ENCODE measurements around the gene SLC37A2. TPM values are rescaled to one million over a fixed set of nuclear protein-coding genes. Genes with fewer than 3 reads are reported as not detected.

Gene SLC37A2
- total RNA-seq, 2 experiments from 2014 or later, result 3.5 TPM

DNA sequence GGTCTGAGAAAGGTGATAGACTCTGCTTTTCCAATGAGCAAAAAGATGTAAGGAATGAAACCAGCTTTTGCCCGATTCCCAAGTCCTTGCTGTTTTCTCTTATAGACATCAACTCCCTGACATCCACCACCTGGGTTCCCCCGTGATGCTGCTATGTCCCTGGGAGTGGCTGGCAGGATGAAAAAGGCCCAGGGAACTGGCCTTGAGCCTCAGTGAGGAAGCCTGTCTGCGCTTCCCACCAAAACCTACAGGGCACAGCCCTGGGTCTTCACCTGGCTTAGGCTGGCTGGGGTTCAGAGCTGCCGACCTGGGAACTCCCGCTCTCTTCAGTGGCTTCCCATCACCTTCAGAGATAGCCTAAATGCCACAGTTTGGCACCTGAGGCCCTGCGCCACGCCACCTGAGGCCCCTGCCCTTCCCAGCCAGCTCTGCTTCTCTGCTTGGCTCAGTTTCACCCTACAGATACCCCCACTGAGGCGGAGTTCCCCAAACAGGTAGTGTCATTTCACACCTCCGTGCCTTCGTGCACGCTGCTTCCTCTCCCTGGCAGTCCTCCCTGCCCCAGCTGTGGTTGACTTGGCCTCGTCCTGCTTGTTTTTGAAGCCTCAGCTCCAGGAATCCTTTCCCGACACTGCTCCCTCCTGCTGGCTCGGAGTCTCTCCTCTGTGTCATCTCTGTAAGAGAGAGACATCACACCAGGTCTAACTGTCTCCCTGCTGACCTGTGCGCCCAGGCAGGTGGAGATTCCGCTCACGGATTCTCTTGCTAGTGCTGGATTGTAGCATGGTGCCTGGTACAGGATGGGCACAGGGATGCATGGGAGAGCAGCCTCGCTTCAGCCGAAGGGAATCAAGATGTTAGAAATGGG, 10.7 kb downstream of the SLC37A2 start:
- H3K36me3 Mint-ChIP-seq, result no peaks in the 10 kb centered on the region
- DNase-seq, result no peak
- no peaks in the 10 kb centered on the region for H3K9me3 Mint-ChIP-seq
- POLR2A ChIA-PET, result no interaction called here
- peaks cover 2% of the 10 kb centered on the region for H3K27me3 Mint-ChIP-seq
- peaks cover 15% of the 10 kb centered on the region for H3K4me1 Mint-ChIP-seq
- H3K27ac Mint-ChIP-seq, result no peak overlapping the region
- H3K4me3 Mint-ChIP-seq, result no peak overlapping the region
- no peak for ATAC-seq (ENCODE audit: low read depth)

- no peaks in the 10 kb centered on the region for H3K9me3 Mint-ChIP-seq
- ATAC-seq (ENCODE audit: low read depth), result no peak
- POLR2A ChIA-PET, result no interaction called here
- peaks cover 2% of the 10 kb centered on the region for H3K27me3 Mint-ChIP-seq
- peaks cover 15% of the 10 kb centered on the region for H3K4me1 Mint-ChIP-seq
- no peak overlapping the region for H3K27ac Mint-ChIP-seq
- no peak for DNase-seq
- no peak overlapping the region for H3K4me3 Mint-ChIP-seq
- H3K36me3 Mint-ChIP-seq, result no peaks in the 10 kb centered on the region
Observed at GRCh38 chr11:125074511-125075241, 11.6 kb downstream of the SLC37A2 start.

DNA sequence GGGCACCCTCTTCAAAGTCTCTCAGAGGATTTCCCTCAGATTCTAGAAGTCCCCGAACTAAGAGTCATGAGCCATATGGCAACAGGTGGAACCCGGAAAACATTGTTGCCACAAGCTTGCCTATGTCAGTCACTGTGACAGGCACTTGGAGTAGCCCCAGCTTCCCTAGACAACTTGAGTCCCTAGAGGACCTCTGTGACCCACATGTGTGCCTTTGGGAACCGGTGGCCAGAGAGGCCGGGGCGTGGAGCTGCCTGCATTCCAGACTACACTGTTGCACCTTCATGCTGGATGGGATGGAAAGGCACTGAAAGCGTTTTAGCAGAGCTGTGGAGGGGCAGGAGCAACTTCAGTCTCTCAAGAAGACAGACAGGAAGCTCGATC, 12.1 kb downstream of the SLC37A2 start:
- POLR2A ChIA-PET, result no interaction called here
- DNase-seq, result no peak
- Mint-ChIP-seq H3K36me3 (no peaks in the 10 kb centered on the region), H3K4me3 (no peak overlapping the region), H3K27me3 (no peaks in the 10 kb centered on the region), H3K4me1 (peaks cover 11% of the 10 kb centered on the region), H3K9me3 (no peaks in the 10 kb centered on the region), H3K27ac (no peak overlapping the region)
- ATAC-seq (ENCODE audit: low read depth), result no peak

- POLR2A ChIA-PET, result no interaction called here
- no peak overlapping the region for H3K27ac Mint-ChIP-seq
Observed at GRCh38 chr11:125075900-125076317, 12.8 kb downstream of the SLC37A2 start.

DNA sequence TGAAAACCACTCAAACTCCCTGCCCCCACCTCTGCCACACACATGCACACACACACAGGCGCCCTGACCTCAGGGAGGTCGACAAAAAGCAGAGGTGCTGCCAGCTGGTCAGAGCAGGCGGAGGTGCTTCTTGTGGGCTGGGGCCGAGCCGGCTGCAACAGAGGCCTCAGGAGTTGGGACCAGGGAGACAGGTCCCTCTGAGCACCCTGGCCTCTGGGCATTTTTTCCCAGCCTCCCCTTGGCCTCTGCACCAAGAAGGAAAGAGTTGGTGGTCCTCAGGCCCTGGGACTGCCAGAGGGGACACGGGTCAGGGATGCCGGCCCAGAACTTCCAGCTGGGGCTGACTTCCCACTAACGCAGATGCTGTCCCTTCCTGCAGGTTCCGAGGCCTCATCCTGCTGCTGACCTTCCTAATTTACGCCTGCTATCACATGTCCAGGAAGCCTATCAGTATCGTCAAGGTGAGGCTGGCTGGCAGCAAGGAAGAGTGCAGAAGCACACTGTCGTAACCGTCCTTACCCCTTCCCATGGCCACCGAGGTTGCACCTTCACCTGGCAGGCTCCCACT, 13.4 kb downstream of the SLC37A2 start:
- Mint-ChIP-seq H3K36me3 (no peaks in the 10 kb centered on the region), H3K27ac (no peak overlapping the region), H3K9me3 (no peaks in the 10 kb centered on the region), H3K4me3 (no peak overlapping the region), H3K27me3 (no peaks in the 10 kb centered on the region), H3K4me1 (no peaks in the 10 kb centered on the region)
- no peak for DNase-seq
- no peak for ATAC-seq (ENCODE audit: low read depth)
- POLR2A ChIA-PET, result no interaction called here

More at GRCh38 chr11:125075900-125076317, 12.8 kb downstream of the SLC37A2 start:
- no peaks in the 10 kb centered on the region for H3K9me3 Mint-ChIP-seq
- H3K36me3 Mint-ChIP-seq, result no peaks in the 10 kb centered on the region
- H3K4me3 Mint-ChIP-seq, result no peak overlapping the region
- peaks cover 4% of the 10 kb centered on the region for H3K4me1 Mint-ChIP-seq
- DNase-seq (no peak), ATAC-seq (ENCODE audit: low read depth) (no peak)
- H3K27me3 Mint-ChIP-seq, result no peaks in the 10 kb centered on the region

GRCh38 chr11:125078016-125078415, 14.9 kb downstream of the SLC37A2 start:
- Mint-ChIP-seq H3K9me3 (no peaks in the 10 kb centered on the region), H3K4me3 (no peak overlapping the region), H3K4me1 (no peaks in the 10 kb centered on the region), H3K27ac (no peak overlapping the region), H3K27me3 (no peaks in the 10 kb centered on the region), H3K36me3 (no peaks in the 10 kb centered on the region)
- DNase-seq (no peak), ATAC-seq (ENCODE audit: low read depth) (no peak)
- POLR2A ChIA-PET, result no interaction called here

DNA sequence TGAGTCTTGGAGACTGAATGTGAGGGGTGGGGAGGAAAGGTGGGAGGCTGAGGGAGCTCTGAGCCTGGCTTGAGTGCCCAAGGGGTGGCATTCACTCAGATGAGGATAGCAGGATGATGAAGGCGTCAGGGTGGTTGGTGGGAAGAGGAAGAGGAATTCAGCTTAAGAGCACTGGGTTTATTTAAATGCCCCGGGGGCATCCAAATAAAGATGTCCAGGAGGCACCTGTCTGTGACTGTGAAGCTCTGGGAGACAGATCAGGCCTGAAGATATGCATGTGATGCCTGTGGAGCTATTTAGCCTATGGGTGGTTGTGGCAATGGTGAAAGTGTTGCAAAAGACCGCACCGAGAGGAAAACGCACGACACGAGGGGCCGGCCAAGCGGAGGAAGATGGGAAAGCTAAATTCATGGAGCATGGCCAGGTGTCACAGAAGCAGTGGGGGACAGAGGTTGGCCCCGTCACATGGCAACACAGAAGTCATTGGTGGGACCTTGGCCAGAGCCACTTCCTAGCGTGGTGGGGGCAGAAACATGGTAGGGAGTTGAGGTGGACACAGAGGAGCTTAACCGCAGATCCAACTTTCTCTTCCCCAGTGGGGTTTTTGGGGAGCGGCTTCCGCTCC, 15.5 kb downstream of the SLC37A2 start:
- Mint-ChIP-seq H3K27ac (no peak overlapping the region), H3K4me3 (no peak overlapping the region), H3K27me3 (no peaks in the 10 kb centered on the region), H3K9me3 (no peaks in the 10 kb centered on the region), H3K36me3 (no peaks in the 10 kb centered on the region), H3K4me1 (no peaks in the 10 kb centered on the region)
- DNase-seq (no peak), ATAC-seq (ENCODE audit: low read depth) (no peak)
- POLR2A ChIA-PET, result no interaction called here

DNA sequence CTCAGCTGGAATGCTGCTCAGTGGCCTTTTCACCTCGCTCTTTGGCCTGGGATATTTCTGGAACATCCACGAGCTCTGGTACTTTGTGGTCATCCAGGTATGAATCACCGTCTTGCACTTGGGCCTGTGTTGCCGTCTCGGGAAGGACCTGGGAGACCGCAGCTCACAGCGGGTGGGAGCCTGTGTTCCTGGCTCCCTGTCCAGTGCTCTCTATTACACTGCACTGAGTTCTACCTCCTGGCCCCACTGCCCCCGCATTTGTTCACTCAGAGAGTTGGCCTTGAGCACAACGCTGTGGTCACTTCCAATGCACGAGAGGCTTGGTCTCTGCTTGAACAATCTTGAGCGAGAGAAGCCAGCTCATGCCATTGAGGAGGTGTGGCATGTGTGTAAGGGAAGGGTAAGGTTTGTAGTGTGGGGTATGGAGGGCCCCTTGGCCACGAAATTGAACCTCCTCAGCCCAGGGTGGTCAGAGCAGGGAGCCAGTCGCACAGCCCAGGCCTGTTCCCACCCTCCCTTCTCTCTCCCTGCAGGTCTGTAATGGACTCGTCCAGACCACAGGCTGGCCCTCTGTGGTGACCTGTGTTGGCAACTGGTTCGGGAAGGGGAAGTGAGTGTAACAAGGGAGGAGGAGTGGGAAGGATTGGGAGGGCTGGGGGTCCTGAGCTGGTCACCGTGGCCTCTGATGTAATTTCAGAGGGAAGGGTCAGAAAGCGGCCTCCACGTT, 16.2 kb downstream of the SLC37A2 start:
- Mint-ChIP-seq H3K36me3 (no peaks in the 10 kb centered on the region), H3K27ac (no peak overlapping the region), H3K27me3 (no peaks in the 10 kb centered on the region), H3K9me3 (no peaks in the 10 kb centered on the region), H3K4me3 (no peak overlapping the region), H3K4me1 (no peaks in the 10 kb centered on the region)
- DNase-seq (no peak), ATAC-seq (ENCODE audit: low read depth) (no peak)
- POLR2A ChIA-PET, result no interaction called here

DNA sequence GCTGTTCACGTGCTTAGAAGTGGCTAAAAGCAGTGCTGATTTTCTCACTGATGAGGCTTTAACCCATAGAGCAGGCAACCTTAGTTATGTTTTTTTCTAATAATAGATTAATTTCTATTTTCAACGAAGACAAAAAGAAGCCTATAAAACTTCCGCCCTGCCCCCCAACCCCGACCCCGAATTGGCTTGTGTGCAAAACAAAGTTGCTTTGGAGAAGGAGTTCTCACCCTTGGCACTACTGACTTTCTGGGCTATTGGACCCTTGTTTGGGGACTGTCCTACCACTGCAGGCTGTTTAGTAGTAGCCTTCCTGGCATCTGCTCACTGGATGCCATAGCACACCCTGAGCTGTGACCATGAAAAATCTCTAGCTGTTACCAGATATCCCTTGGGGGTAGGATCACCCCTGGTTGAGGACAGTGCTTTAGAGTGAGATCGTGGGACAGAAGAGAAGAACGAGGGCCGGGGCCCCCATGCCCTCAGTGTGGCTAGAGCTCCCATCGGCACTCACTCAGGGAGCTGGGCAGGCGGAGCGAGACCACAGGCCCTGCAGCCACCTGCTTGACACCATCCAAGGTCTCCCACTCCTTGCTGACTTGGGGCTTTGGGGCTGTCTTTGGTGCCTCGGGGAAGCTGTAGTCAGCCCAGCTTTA, 16.9 kb downstream of the SLC37A2 start:
- Mint-ChIP-seq H3K36me3 (no peaks in the 10 kb centered on the region), H3K4me3 (no peak overlapping the region), H3K27ac (no peak overlapping the region), H3K4me1 (no peaks in the 10 kb centered on the region), H3K27me3 (no peaks in the 10 kb centered on the region), H3K9me3 (no peaks in the 10 kb centered on the region)
- POLR2A ChIA-PET, result no interaction called here
- DNase-seq (no peak), ATAC-seq (ENCODE audit: low read depth) (no peak)

- ATAC-seq (ENCODE audit: low read depth) (no peak), DNase-seq (no peak)
- Mint-ChIP-seq H3K9me3 (no peaks in the 10 kb centered on the region), H3K36me3 (no peaks in the 10 kb centered on the region), H3K27me3 (no peaks in the 10 kb centered on the region), H3K4me1 (no peaks in the 10 kb centered on the region), H3K4me3 (no peak overlapping the region), H3K27ac (no peak overlapping the region)
- POLR2A ChIA-PET, result no interaction called here
Observed at GRCh38 chr11:125080531-125080911, 17.4 kb downstream of the SLC37A2 start.

DNA sequence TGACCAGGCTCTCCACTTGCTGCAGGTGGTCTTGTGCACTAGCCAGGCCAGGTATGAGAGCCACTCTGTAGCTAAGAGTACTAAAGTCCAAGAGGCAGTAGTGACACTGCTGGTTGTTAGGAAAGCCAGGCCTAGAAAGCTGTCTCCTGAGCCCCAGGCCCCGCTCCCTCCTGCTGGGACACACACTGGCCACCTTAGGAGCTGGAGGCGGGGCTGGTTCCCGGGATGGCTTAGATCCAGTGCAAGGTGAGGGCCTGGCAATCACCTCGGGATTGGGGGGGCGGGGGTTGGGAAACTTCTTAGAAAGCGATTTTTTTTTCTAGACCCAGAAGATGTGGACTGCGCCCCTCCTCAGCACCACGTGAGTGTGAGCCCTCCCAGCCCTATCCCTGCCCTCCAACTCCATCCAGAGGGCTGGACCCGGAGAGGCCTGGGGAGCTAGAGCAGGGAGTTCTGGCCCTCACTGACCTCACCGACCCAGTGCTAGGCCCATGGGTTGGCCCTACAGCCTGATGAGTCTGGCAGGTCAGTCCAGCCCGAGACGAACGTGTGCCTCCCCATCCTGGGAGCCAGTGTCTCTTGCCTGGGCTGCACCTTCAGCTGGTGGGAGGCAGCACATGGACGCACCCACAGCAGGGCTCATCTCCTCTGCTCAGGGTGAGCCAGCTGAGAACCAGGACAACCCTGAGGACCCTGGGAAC, 18.1 kb downstream of the SLC37A2 start:
- Mint-ChIP-seq H3K9me3 (no peaks in the 10 kb centered on the region), H3K4me3 (no peak overlapping the region)

GRCh38 chr11:125082040-125082439, 18.9 kb downstream of the SLC37A2 start:
- H3K27me3 Mint-ChIP-seq, result no peaks in the 10 kb centered on the region
- POLR2A ChIA-PET, result no interaction called here
- no peaks in the 10 kb centered on the region for H3K9me3 Mint-ChIP-seq
- ATAC-seq (ENCODE audit: low read depth) (no peak), DNase-seq (no peak)
- H3K4me3 Mint-ChIP-seq, result no peak overlapping the region
- H3K36me3 Mint-ChIP-seq, result no peaks in the 10 kb centered on the region
- peaks cover 3% of the 10 kb centered on the region for H3K4me1 Mint-ChIP-seq
- no peak overlapping the region for H3K27ac Mint-ChIP-seq

More for the DNA sequence above, 18.1 kb downstream of the SLC37A2 start:
- H3K27me3 Mint-ChIP-seq, result no peaks in the 10 kb centered on the region
- H3K4me1 Mint-ChIP-seq, result no peaks in the 10 kb centered on the region
- no peaks in the 10 kb centered on the region for H3K36me3 Mint-ChIP-seq
- DNase-seq, result no peak
- POLR2A ChIA-PET, result no interaction called here
- H3K27ac Mint-ChIP-seq, result no peak overlapping the region
- no peak for ATAC-seq (ENCODE audit: low read depth)

All from activated naive CD8-positive, alpha-beta T cell treated with anti-CD3 and anti-CD28 coated beads, Interleukin-2, amount 10 ng/mL, durations not matched to agents 7 days and 5 days (primary cell).